HepG2 (cell line): ENCODE measurements around the gene PRKCD. TPM values are rescaled to one million over a fixed set of nuclear protein-coding genes. Genes with fewer than 3 reads are reported as not detected.

Experiments used
- ATAC-seq: fragments of 200-7000 bp; cut with Tn5 transposase; 3 replicates; pipeline ENCODE4 v1.9.1; 2020; ENCODE audit warnings: mild to moderate bottlenecking, moderate library complexity
- BruUV-seq: library from RNA; stranded (reverse); fragments of 400-500 nt; replicated peaks from 2 replicates; lab custom pipeline; 2021; lab: Mats Ljungman, UMichigan
- CTCF ChIA-PET: fragments of 300-600 bp; formaldehyde crosslinking; extraction: SDS; loops from one replicate; lab custom pipeline; 2021; ENCODE audit warnings: low total read pairs, inconsistent platforms, low intra/inter-chr PET ratio; lab: Yijun Ruan, JAX
- POLR2A ChIA-PET: fragments of 350-600 bp; sonication (Branson Sonifier 250); formaldehyde crosslinking; loops from one replicate; lab custom pipeline; 2020; ENCODE audit warnings: antibody characterized with exemption, inconsistent platforms; lab: Yijun Ruan, JAX
- DNase-seq: peaks from one replicate; pipeline ENCODE4 v3.0.0-alpha.2; 2015; ENCODE audit warnings: low spot score
- FAIRE-seq: peaks from 3 replicates; lab custom pipeline; 2011; peaks lifted over from hg19 to GRCh38; lab: Jason Lieb, UNC
- H2AFZ ChIP-seq: one replicate; pipeline ENCODE4 v1.6.1; 2011; ENCODE audit warnings: low read length, inconsistent platforms
- H3K27ac ChIP-seq: fragments of 300-600 bp; 3 replicates; pipeline ENCODE4 v1.8.0; 2011; ENCODE audit warnings: mixed run types, mild to moderate bottlenecking, mixed read lengths, low read length, inconsistent platforms; ENCODE audit not compliant: insufficient read depth; ENCODE audit errors: extremely low read length
- H3K27me3 ChIP-seq, 2 experiments: fragments of 200-600 bp in 1 of 2; 2 replicates in 1 of 2; 3 replicates in 1 of 2; pipeline versions ENCODE4 v1.6.0 to v1.8.0; 2011; ENCODE audit warnings: low read length in 2 of 2, mild to moderate bottlenecking in 2 of 2, moderate library complexity in 2 of 2, inconsistent platforms in 1 of 2; ENCODE audit not compliant: insufficient read depth in 2 of 2, control insufficient read depth in 1 of 2
- H3K36me3 ChIP-seq, 2 experiments: fragments of 200-600 bp in 1 of 2; replicated peaks in 1 of 2; 2 replicates in 1 of 2; 3 replicates in 1 of 2; pipeline versions ENCODE4 v1.5.1 to v1.8.0; 2011; ENCODE audit warnings: low read length in 2 of 2, inconsistent platforms in 1 of 2; ENCODE audit not compliant: insufficient read depth in 2 of 2, control insufficient read depth in 1 of 2
- H3K4me1 ChIP-seq: 2 replicates; pipeline ENCODE4 v1.5.1; 2012; ENCODE audit warnings: low read length, inconsistent platforms; ENCODE audit not compliant: insufficient read depth
- H3K4me2 ChIP-seq: 2 replicates; pipeline ENCODE4 v1.6.0; 2011; ENCODE audit warnings: low read depth, low read length, inconsistent platforms
- H3K4me3 ChIP-seq, 3 experiments: fragments of 200-600 bp in 1 of 3; sonication (generic), shearing (Covaris generic) in 1 of 3; replicated peaks in 1 of 3; 2 replicates each; pipeline ENCODE4 v1.5.1; 2011 to 2016; ENCODE audit warnings: low read length in 3 of 3, inconsistent platforms in 2 of 3, low read depth in 2 of 3, mild to moderate bottlenecking in 2 of 3, control low read depth in 1 of 3, mixed read lengths in 1 of 3; ENCODE audit not compliant: insufficient read depth in 1 of 3
- H3K79me2 ChIP-seq: one replicate; pipeline ENCODE4 v1.6.1; 2011; ENCODE audit warnings: low read length, inconsistent platforms; ENCODE audit not compliant: insufficient read depth
- H3K9ac ChIP-seq: 2 replicates; pipeline ENCODE4 v1.6.0; 2011; ENCODE audit warnings: mild to moderate bottlenecking, low read depth, low read length, inconsistent platforms; ENCODE audit not compliant: insufficient read depth
- H3K9me3 ChIP-seq: 2 replicates; pipeline ENCODE4 v1.5.1; 2012; ENCODE audit warnings: mild to moderate bottlenecking, low read length
- H4K20me1 ChIP-seq: 2 replicates; pipeline ENCODE4 v1.6.0; 2011; ENCODE audit warnings: inconsistent platforms, mild to moderate bottlenecking, low read length, moderate library complexity; ENCODE audit not compliant: insufficient read depth
- ARHGAP35 ChIP-seq: sonication (generic); formaldehyde crosslinking; IDR thresholded peaks from 2 replicates; pipeline ENCODE4 v1.9.0; 2022; ENCODE audit warnings: mild to moderate bottlenecking, inconsistent platforms, moderate library complexity, missing genetic modification reagents, borderline replicate concordance
- DMAP1 ChIP-seq: IDR thresholded peaks from 2 replicates; pipeline ENCODE4 v1.6.1; 2016
- DNMT1 ChIP-seq: sonication (generic); formaldehyde crosslinking; IDR thresholded peaks from 2 replicates; pipeline ENCODE4 v1.5.1; 2020; ENCODE audit warnings: mild to moderate bottlenecking, missing genetic modification reagents
- GZF1 ChIP-seq: sonication (generic); formaldehyde crosslinking; IDR thresholded peaks from 2 replicates; pipeline ENCODE4 v1.5.1; 2020; ENCODE audit warnings: mild to moderate bottlenecking, missing genetic modification reagents
- IRF9 ChIP-seq: sonication (generic); formaldehyde crosslinking; IDR thresholded peaks from 2 replicates; pipeline ENCODE4 v1.8.0; 2022; ENCODE audit warnings: missing genetic modification reagents, mild to moderate bottlenecking, borderline replicate concordance
- KAT8 ChIP-seq: IDR thresholded peaks from 2 replicates; pipeline ENCODE4 v1.6.1; 2016; ENCODE audit warnings: missing genetic modification reagents, missing compliant biosample characterization
- KMT2B ChIP-seq: IDR thresholded peaks from 2 replicates; pipeline ENCODE4 v1.6.1; 2016; ENCODE audit warnings: missing genetic modification reagents, missing compliant biosample characterization
- TCF7 ChIP-seq: sonication (generic); IDR thresholded peaks from 2 replicates; pipeline ENCODE4 v1.6.1; 2016; ENCODE audit warnings: antibody characterized with exemption, low read depth
- ZNF225 ChIP-seq: sonication (generic); formaldehyde crosslinking; IDR thresholded peaks from 2 replicates; pipeline ENCODE4 v1.4.0; 2020; ENCODE audit warnings: mild to moderate bottlenecking, missing genetic modification reagents
- ZNF496 ChIP-seq: sonication (generic); formaldehyde crosslinking; IDR thresholded peaks from 2 replicates; pipeline ENCODE4 v1.8.1; 2023; ENCODE audit warnings: mild to moderate bottlenecking, moderate library complexity, missing genetic modification reagents; ENCODE audit not compliant: insufficient replicate concordance
- ZNF510 ChIP-seq: sonication (generic); formaldehyde crosslinking; IDR thresholded peaks from 2 replicates; pipeline ENCODE4 v1.4.0; 2020; ENCODE audit warnings: low read depth, mild to moderate bottlenecking, missing genetic modification reagents
- WGBS: methylation state at CpG from one replicate; pipeline ENCODE4 v1.1.6; 2017; ENCODE audit warnings: low lambda C conversion rate; 5-methylcytosine and 5-hydroxymethylcytosine counted together
- in situ Hi-C: cut with HindIII; loops from 2 replicates; pipeline ENCODE4 v1.10.0; 2017; ENCODE audit warnings: low pct_unique_long_range_greater_than_20kb; ENCODE audit not compliant: extremely low pct_ligation_motif_present
- intact Hi-C: fragments of 100-400 bp; cut with micrococcal nuclease; formaldehyde crosslinking; loops from one replicate; pipeline ENCODE4 v1.10.0; 2022; ENCODE audit not compliant: unreplicated experiment
- polyA plus RNA-seq, 8 experiments: library from polyadenylated mRNA; depleted of rRNA in 3 of 8; stranded (reverse) in 7 of 8; unstranded in 1 of 8; fragments of >200 nt; fragmentation: Illumina TruSeq in 4 of 8; extraction: Trizol in 4 of 8; gene quantifications; 2 replicates each; pipeline versions ENCODE4 v1.2.1 to v1.2.3, GENCODE V29; 2011 to 2016; ENCODE audit warnings: low read depth in 4 of 8, missing spikeins in 1 of 8, mixed read lengths in 1 of 8; ENCODE audit not compliant: insufficient read depth in 1 of 8
- total RNA-seq, 5 experiments: library from RNA; depleted of rRNA; stranded (reverse); fragments of >200 nt; fragmentation: Illumina TruSeq; extraction: Trizol; gene quantifications; 2 replicates each; pipeline ENCODE4 v1.2.3, GENCODE V29; 2016; ENCODE audit warnings: low read depth in 1 of 5
- TF ChIP-seq, protein P1 (sequence below): sonication (generic); formaldehyde crosslinking; IDR thresholded peaks from 2 replicates; pipeline ENCODE4 v1.9.0; 2022; ENCODE audit warnings: low read depth, missing genetic modification reagents
- TF ChIP-seq, protein P2 (sequence below): sonication (generic); formaldehyde crosslinking; IDR thresholded peaks from 2 replicates; pipeline ENCODE4 v1.4.0; 2020; ENCODE audit warnings: missing genetic modification reagents, borderline replicate concordance

Gene PRKCD
- total and polyA plus RNA-seq, 2 of the 13 experiments (the other 11 are each of a cell fraction or from before 2014, with no cell fraction given) = 1.6 to 40.7 TPM

DNA sequence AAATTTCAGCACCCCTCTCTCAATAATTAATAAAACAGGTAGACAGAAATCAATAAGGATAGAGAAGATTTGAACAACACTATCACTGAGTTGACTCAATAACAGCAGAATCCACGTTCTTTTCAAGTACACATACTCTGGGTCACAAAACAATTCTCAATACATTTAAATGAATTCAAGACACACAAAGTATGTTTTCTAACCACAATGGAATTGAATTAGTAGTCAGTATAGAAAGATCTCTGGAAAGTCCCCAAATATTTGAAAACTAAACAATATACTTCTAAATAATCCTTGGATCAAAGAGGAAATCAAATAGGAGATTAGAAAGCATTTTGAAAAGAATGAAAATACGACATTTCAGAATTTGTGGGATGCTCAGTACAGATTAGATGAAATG, 54.8 kb downstream of the PRKCD start:
- TF ChIP-seq GZF1 (CRISPR knock-in tag) = no peak
- TF ChIP-seq, all 625 proteins: peak for 0
- no TSS peak for BruUV-seq
- H3K36me3 ChIP-seq = no peaks in the 10 kb centered on the region
- POLR2A ChIA-PET = no interaction called here
- no peak overlapping the region for H3K27ac ChIP-seq
- FAIRE-seq (no peak), DNase-seq (no peak), ATAC-seq (no peak)
- no peak overlapping the region for H2AFZ ChIP-seq
- in situ Hi-C loops (no loop called here), intact Hi-C loops (no loop called here)
- H3K27me3 ChIP-seq = no peaks in the 10 kb centered on the region
- no peaks in the 10 kb centered on the region for H3K9me3 ChIP-seq
- H3K4me1 ChIP-seq = 0 out of 2 replicates have a peak, but pooled peaks cover 6% of the 10 kb centered on the region
- H4K20me1 ChIP-seq = no peaks in the 10 kb centered on the region
- no peak overlapping the region for H3K9ac ChIP-seq
- H3K4me3 ChIP-seq = no peak overlapping the region
- no peak overlapping the region for H3K4me2 ChIP-seq
- H3K79me2 ChIP-seq = no peaks in the 10 kb centered on the region
- CTCF ChIA-PET = no interaction called here
- 74% methylated on average over 2 of the region's 2 CpGs for WGBS

GRCh38 chr3:53216723-53217122, 55.7 kb downstream of the PRKCD start:
- ChIA-PET CTCF (no interaction called here), POLR2A (no interaction called here)
- Histone ChIP-seq H2AFZ (no peak overlapping the region), H3K27me3 (no peaks in the 10 kb centered on the region), H3K4me2 (no peak overlapping the region), H3K4me3 (no peak overlapping the region), H4K20me1 (no peaks in the 10 kb centered on the region), H3K4me1 (peaks cover 12% of the 10 kb centered on the region), H3K9ac (no peak overlapping the region), H3K9me3 (no peaks in the 10 kb centered on the region), H3K79me2 (no peaks in the 10 kb centered on the region), H3K36me3 (no peaks in the 10 kb centered on the region), H3K27ac (no peak overlapping the region)
- ATAC-seq (no peak), DNase-seq (no peak), FAIRE-seq (no peak)
- BruUV-seq = no TSS peak
- 61% methylated on average over 3 of the region's 3 CpGs for WGBS
- in situ Hi-C loops (no loop called here), intact Hi-C loops (no loop called here)
- TF ChIP-seq TCF7 (no peak), DMAP1 (CRISPR knock-in tag) (no peak), ZNF496 (CRISPR knock-in tag) (no peak), ZNF225 (CRISPR knock-in tag) (no peak), ARHGAP35 (no peak), KMT2B (CRISPR knock-in tag) (no peak), ZNF510 (CRISPR knock-in tag) (no peak), DNMT1 (CRISPR knock-in tag) (no peak), IRF9 (no peak), KAT8 (CRISPR knock-in tag) (no peak)
- TF ChIP-seq, protein P1, sequence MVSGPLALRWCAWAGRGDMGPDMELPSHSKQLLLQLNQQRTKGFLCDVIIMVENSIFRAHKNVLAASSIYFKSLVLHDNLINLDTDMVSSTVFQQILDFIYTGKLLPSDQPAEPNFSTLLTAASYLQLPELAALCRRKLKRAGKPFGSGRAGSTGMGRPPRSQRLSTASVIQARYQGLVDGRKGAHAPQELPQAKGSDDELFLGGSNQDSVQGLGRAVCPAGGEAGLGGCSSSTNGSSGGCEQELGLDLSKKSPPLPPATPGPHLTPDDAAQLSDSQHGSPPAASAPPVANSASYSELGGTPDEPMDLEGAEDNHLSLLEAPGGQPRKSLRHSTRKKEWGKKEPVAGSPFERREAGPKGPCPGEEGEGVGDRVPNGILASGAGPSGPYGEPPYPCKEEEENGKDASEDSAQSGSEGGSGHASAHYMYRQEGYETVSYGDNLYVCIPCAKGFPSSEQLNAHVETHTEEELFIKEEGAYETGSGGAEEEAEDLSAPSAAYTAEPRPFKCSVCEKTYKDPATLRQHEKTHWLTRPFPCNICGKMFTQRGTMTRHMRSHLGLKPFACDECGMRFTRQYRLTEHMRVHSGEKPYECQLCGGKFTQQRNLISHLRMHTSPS (CRISPR knock-in tag) = no peak
- TF ChIP-seq, protein P2, sequence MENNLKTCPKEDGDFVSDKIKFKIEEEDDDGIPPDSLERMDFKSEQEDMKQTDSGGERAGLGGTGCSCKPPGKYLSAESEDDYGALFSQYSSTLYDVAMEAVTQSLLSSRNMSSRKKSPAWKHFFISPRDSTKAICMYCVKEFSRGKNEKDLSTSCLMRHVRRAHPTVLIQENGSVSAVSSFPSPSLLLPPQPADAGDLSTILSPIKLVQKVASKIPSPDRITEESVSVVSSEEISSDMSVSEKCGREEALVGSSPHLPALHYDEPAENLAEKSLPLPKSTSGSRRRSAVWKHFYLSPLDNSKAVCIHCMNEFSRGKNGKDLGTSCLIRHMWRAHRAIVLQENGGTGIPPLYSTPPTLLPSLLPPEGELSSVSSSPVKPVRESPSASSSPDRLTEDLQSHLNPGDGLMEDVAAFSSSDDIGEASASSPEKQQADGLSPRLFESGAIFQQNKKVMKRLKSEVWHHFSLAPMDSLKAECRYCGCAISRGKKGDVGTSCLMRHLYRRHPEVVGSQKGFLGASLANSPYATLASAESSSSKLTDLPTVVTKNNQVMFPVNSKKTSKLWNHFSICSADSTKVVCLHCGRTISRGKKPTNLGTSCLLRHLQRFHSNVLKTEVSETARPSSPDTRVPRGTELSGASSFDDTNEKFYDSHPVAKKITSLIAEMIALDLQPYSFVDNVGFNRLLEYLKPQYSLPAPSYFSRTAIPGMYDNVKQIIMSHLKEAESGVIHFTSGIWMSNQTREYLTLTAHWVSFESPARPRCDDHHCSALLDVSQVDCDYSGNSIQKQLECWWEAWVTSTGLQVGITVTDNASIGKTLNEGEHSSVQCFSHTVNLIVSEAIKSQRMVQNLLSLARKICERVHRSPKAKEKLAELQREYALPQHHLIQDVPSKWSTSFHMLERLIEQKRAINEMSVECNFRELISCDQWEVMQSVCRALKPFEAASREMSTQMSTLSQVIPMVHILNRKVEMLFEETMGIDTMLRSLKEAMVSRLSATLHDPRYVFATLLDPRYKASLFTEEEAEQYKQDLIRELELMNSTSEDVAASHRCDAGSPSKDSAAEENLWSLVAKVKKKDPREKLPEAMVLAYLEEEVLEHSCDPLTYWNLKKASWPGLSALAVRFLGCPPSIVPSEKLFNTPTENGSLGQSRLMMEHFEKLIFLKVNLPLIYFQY (CRISPR knock-in tag) = no peak
